ENCODE measurements around the gene ERC2.

DNA sequence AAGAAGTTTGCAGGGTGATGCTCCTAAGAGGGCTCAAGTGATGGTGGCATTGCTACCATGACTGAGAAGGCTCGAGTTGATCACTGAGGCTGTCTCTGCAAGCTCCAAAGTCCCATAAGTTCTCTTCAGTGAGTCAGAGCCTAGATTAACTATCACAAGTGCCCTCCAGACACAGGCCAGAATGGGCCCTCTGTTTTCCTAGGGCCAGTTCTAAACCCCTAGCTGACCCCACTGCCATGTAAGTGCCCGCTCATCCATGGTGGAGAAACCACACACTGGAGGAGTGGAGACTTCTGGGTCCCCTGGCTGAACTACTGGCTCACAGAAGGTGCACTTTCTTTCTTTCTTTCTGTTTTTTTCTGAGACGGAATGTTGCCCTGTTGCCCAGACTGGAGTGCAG lies 893.6 kb downstream of the ERC2 start:
- TF ChIP-seq POLR2AphosphoS5 (IDR thresholded peaks at IDR 0.05) (no peak), POLR2A (IDR thresholded peaks at IDR 0.05) (no peak)
- TF ChIP-seq, protein P1, sequence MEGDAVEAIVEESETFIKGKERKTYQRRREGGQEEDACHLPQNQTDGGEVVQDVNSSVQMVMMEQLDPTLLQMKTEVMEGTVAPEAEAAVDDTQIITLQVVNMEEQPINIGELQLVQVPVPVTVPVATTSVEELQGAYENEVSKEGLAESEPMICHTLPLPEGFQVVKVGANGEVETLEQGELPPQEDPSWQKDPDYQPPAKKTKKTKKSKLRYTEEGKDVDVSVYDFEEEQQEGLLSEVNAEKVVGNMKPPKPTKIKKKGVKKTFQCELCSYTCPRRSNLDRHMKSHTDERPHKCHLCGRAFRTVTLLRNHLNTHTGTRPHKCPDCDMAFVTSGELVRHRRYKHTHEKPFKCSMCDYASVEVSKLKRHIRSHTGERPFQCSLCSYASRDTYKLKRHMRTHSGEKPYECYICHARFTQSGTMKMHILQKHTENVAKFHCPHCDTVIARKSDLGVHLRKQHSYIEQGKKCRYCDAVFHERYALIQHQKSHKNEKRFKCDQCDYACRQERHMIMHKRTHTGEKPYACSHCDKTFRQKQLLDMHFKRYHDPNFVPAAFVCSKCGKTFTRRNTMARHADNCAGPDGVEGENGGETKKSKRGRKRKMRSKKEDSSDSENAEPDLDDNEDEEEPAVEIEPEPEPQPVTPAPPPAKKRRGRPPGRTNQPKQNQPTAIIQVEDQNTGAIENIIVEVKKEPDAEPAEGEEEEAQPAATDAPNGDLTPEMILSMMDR (IDR thresholded peaks at IDR 0.05), result no peak

Data from breast epithelium (tissue), 3 donors.